KMS-11 (cell line): ENCODE measurements around the gene TBC1D22B.

Experiments
- H2AFZ ChIP-seq: fragments of 200-600 bp; sonication (generic); 2 replicates; pipeline ENCODE4 v1.6.1; 2016; ENCODE audit warnings: antibody characterized with exemption, mixed run types, low read depth
- H3K27ac ChIP-seq: fragments of 200-600 bp; sonication (generic); 2 replicates; pipeline ENCODE4 v1.6.1; 2016; ENCODE audit warnings: mild to moderate bottlenecking, mixed run types
- H3K27me3 ChIP-seq: fragments of 200-600 bp; sonication (generic); 2 replicates; pipeline ENCODE4 v1.6.1; 2017; ENCODE audit warnings: mild to moderate bottlenecking, low read depth, mixed run types, moderate library complexity; ENCODE audit not compliant: insufficient read depth
- H3K36me3 ChIP-seq: fragments of 200-600 bp; sonication (generic); 2 replicates; pipeline ENCODE4 v1.6.1; 2017; ENCODE audit warnings: mild to moderate bottlenecking, mixed run types; ENCODE audit not compliant: insufficient read depth
- H3K4me1 ChIP-seq: fragments of 200-600 bp; sonication (generic); 2 replicates; pipeline ENCODE4 v1.6.1; 2016; ENCODE audit warnings: mild to moderate bottlenecking, low read depth, mixed run types; ENCODE audit not compliant: poor library complexity, severe bottlenecking
- H3K4me2 ChIP-seq: fragments of 200-600 bp; sonication (generic); 2 replicates; pipeline ENCODE4 v1.7.0; 2016; ENCODE audit warnings: mild to moderate bottlenecking, mixed run types
- H3K4me3 ChIP-seq: fragments of 200-600 bp; sonication (generic); IDR thresholded peaks from 2 replicates; pipeline ENCODE4 v1.6.1; 2017; ENCODE audit warnings: low read depth, low read length, mixed read lengths; ENCODE audit not compliant: insufficient read depth
- H3K79me2 ChIP-seq: fragments of 200-600 bp; sonication (generic); 2 replicates; pipeline ENCODE4 v1.6.1; 2016; ENCODE audit warnings: low read depth, mixed run types; ENCODE audit not compliant: insufficient read depth
- H3K9ac ChIP-seq: fragments of 200-600 bp; sonication (generic); 2 replicates; pipeline ENCODE4 v1.6.1; 2016; ENCODE audit warnings: mild to moderate bottlenecking, mixed run types
- H4K20me1 ChIP-seq: fragments of 200-600 bp; sonication (generic); 2 replicates; pipeline ENCODE4 v1.6.1; 2016; ENCODE audit warnings: mild to moderate bottlenecking, mixed run types; ENCODE audit not compliant: insufficient read depth
- TF ChIP-seq, protein P1 (sequence below): fragments of 200-600 bp; sonication (generic); conservative IDR thresholded peaks from 2 replicates; pipeline ENCODE4 v1.6.1; 2017; ENCODE audit warnings: low read depth, mild to moderate bottlenecking, antibody characterized with exemption, low read length, moderate library complexity, mixed read lengths

TBC1D22B gene

DNA sequence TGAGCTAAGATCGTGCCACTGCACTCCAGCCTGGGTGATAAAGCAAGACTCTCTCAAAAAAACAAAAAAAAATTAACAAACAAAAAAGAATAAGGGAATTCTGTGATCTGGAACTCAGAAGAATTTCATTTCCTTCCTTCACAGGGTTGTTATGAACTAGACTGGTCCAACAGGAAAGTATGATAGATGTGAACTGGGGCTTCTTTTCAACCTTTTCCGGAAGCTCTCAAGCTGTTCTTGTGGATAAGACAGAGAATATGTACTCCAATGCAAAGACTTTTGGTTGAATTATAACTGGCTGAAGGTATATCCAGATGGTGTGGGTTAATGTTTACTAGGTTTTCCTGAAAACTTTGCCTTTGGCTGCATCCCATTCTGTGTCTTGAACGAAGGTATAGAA is 101.5 kb downstream of the TBC1D22B start:
- H3K27ac ChIP-seq = no peak overlapping the region
- H3K4me2 ChIP-seq = no peak overlapping the region
- H2AFZ ChIP-seq = no peak overlapping the region
- H3K9ac ChIP-seq = no peak overlapping the region
- peaks cover 10% of the 10 kb centered on the region for H3K4me1 ChIP-seq
- no peaks in the 10 kb centered on the region; the same call in 1 of the 2 replicates for H3K36me3 ChIP-seq
- TF ChIP-seq, protein P1, sequence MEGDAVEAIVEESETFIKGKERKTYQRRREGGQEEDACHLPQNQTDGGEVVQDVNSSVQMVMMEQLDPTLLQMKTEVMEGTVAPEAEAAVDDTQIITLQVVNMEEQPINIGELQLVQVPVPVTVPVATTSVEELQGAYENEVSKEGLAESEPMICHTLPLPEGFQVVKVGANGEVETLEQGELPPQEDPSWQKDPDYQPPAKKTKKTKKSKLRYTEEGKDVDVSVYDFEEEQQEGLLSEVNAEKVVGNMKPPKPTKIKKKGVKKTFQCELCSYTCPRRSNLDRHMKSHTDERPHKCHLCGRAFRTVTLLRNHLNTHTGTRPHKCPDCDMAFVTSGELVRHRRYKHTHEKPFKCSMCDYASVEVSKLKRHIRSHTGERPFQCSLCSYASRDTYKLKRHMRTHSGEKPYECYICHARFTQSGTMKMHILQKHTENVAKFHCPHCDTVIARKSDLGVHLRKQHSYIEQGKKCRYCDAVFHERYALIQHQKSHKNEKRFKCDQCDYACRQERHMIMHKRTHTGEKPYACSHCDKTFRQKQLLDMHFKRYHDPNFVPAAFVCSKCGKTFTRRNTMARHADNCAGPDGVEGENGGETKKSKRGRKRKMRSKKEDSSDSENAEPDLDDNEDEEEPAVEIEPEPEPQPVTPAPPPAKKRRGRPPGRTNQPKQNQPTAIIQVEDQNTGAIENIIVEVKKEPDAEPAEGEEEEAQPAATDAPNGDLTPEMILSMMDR = no peak
- H4K20me1 ChIP-seq = no peaks in the 10 kb centered on the region
- H3K27me3 ChIP-seq = no peaks in the 10 kb centered on the region; the same call in 1 of the 2 replicates
- H3K4me3 ChIP-seq = no peak overlapping the region
- H3K79me2 ChIP-seq = peaks cover 21% of the 10 kb centered on the region

DNA sequence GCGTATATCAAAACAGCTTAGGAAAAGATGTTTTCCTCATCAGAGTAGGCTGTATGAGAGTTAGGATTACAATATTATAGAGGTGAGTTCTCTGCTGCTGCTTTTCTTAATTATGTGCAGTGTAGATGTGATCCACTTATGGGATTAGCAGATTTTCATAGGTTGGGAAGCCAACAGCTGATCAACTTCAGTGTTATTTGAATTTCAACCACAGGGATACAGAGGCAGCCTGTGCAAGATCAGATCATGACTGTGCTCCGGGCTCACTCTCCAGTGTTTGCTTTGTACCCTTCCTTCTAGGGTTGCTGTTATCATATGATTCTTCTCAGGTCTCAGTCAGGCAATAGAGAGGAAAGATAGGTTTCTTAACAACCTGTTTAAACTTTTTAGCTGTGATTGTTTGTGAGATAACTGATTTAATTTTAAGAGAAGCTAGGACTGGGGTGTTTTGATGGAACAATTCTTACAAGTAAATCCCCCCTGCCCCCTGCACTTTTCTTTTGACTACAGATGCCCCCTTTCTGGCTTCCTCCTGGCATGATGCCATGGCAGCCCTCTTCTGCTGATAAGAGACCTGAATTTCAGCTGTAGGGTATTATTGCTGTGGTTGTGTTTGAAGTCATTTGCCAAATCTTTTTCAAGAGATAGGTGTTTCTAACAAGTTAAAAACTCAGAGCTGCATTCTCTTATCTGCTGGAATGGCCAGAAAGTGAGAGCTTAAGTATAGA is 104.7 kb downstream of the TBC1D22B start:
- Histone ChIP-seq H3K4me3 (no peak overlapping the region), H3K4me1 (no peaks in the 10 kb centered on the region), H2AFZ (no peak overlapping the region), H3K79me2 (no peaks in the 10 kb centered on the region; the same call in 1 of the 2 replicates), H3K4me2 (no peak overlapping the region), H3K36me3 (no peaks in the 10 kb centered on the region; the same call in 1 of the 2 replicates), H3K27me3 (no peaks in the 10 kb centered on the region), H3K27ac (no peak overlapping the region), H3K9ac (no peak overlapping the region), H4K20me1 (no peaks in the 10 kb centered on the region)
- TF ChIP-seq, protein P1 = no peak

DNA sequence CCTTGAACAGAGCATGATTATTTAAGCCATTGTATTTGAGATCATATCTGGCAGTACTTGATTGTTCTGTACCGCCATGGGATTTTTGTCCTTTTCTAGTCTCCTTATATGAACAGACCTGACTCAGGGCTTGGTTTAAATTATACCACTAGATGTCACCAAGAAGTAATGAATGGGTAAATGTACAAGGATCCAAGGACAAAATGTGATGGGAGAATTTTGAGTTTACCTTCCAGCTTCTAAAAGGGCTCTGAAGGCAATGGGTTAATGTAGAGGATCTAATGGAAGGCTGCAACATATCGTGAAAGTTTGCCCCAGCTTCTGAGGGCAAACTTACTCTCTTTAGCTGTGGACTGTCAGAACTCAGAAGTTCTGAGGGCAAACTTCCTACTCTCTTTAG is 108.2 kb downstream of the TBC1D22B start:
- TF ChIP-seq, protein P1 = no peak
- Histone ChIP-seq H3K36me3 (no peaks in the 10 kb centered on the region; the same call in 1 of the 2 replicates), H3K79me2 (no peaks in the 10 kb centered on the region), H3K4me3 (no peak overlapping the region), H2AFZ (no peak overlapping the region), H3K27me3 (no peaks in the 10 kb centered on the region), H3K27ac (no peak overlapping the region), H3K9ac (no peak overlapping the region), H4K20me1 (no peaks in the 10 kb centered on the region), H3K4me1 (peaks cover 7% of the 10 kb centered on the region), H3K4me2 (no peak overlapping the region)

DNA sequence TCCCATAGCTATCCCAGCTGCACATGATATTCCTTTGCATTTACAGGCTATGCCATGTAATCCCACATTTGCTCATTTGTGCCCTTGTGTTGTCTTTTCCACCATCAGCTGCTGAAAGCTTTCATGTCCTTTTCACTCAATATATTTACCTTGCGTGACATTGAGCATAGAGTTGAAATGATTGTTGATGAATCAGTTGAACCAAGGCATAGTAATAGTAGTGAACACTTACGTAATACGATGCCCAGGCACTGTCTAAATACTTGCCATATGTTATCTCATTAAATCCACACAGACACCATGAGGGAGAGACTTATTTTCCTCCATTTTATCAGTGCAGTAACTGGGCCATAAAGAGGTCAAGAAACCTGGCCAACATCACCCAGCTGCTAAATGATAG is 109.3 kb downstream of the TBC1D22B start:
- Histone ChIP-seq H3K4me2 (no peak overlapping the region), H2AFZ (no peak overlapping the region), H3K9ac (no peak overlapping the region), H3K36me3 (no peaks in the 10 kb centered on the region; the same call in 1 of the 2 replicates), H3K79me2 (no peaks in the 10 kb centered on the region), H3K27ac (no peak overlapping the region), H3K4me3 (no peak overlapping the region), H3K27me3 (no peaks in the 10 kb centered on the region), H3K4me1 (peaks cover 7% of the 10 kb centered on the region), H4K20me1 (no peaks in the 10 kb centered on the region)
- TF ChIP-seq, protein P1 = no peak
